Body of pancreas (tissue), 4 donors: ENCODE measurements around the gene EXD3. TPM values are rescaled to one million over a fixed set of nuclear protein-coding genes. Genes with fewer than 3 reads are reported as not detected.
A peak's percentile ranks its signal among the peaks of the same experiment; 100 is the strongest.

Experiments
- ATAC-seq: fragments of 150-250 bp; one replicate; pipeline ENCODE4 v1.9.1; 2016
- DNase-seq, 4 donors: peaks; one replicate each; pipeline ENCODE4 v3.0.0-alpha.2; 2019
- H3K27ac ChIP-seq, 4 donors: fragments of 200-600 bp; sonication (generic); 1 replicate in 3 of 4; 2 replicates in 1 of 4; pipeline versions ENCODE4 v1.5.1 to v1.6.1; 2016 to 2019; ENCODE audit warnings: mild to moderate bottlenecking in 1 of 4, mixed read lengths in 1 of 4, moderate library complexity in 1 of 4
- H3K27me3 ChIP-seq, 2 donors: fragments of 200-600 bp; sonication (generic); one replicate each; pipeline ENCODE4 v1.6.0; 2016; ENCODE audit warnings: mild to moderate bottlenecking in 1 of 2
- H3K36me3 ChIP-seq, 2 donors: fragments of 200-600 bp; sonication (generic); replicated peaks in 1 of 2; 2 replicates each; pipeline ENCODE4 v1.5.1; 2016; ENCODE audit warnings: low read depth in 2 of 2; ENCODE audit not compliant: insufficient read depth in 1 of 2
- H3K4me1 ChIP-seq: fragments of 200-600 bp; sonication (generic); one replicate; pipeline ENCODE4 v1.6.0; 2016
- H3K4me3 ChIP-seq, 2 donors: fragments of 200-600 bp; sonication (generic); 1 replicate in 1 of 2; 2 replicates in 1 of 2; pipeline ENCODE4 v1.5.1; 2016 to 2019
- H3K9me3 ChIP-seq, 3 donors: fragments of 200-600 bp; sonication (generic); 1 replicate in 2 of 3; 2 replicates in 1 of 3; pipeline ENCODE4 v1.5.1; 2016
- POLR2A ChIP-seq, 3 donors: fragments of 450-650 bp; IDR thresholded peaks; one replicate each; pipeline ENCODE4 v1.6.1; 2016; ENCODE audit warnings: antibody characterized with exemption in 3 of 3, mild to moderate bottlenecking in 2 of 3
- WGBS, 2 donors: methylation state at CpG; one replicate each; pipeline ENCODE4 v1.1.5; 2017; 5-methylcytosine and 5-hydroxymethylcytosine counted together
- intact Hi-C: fragments of 100-400 bp; cut with DNase I; formaldehyde crosslinking; loops from one replicate; pipeline ENCODE4 v1.15.1; 2023
- total RNA-seq, 2 donors: library from RNA; depleted of rRNA; stranded (reverse); fragments of >200 nt; gene quantifications; one replicate each; pipeline ENCODE4 v1.1.0, GENCODE V29; 2016
- TF ChIP-seq, protein P1 (sequence below), 7 experiments: fragments of 450-650 bp in 4 of 7; fragments of 200-600 bp in 3 of 7; sonication (generic) in 3 of 7; IDR thresholded peaks; one replicate each; pipeline ENCODE4 v1.5.1; 2016 to 2019; ENCODE audit warnings: antibody characterized with exemption in 7 of 7

The EXD3 gene
- total RNA-seq, 2 donors from 2014 or later, result 23.3 to 34.9 TPM

DNA sequence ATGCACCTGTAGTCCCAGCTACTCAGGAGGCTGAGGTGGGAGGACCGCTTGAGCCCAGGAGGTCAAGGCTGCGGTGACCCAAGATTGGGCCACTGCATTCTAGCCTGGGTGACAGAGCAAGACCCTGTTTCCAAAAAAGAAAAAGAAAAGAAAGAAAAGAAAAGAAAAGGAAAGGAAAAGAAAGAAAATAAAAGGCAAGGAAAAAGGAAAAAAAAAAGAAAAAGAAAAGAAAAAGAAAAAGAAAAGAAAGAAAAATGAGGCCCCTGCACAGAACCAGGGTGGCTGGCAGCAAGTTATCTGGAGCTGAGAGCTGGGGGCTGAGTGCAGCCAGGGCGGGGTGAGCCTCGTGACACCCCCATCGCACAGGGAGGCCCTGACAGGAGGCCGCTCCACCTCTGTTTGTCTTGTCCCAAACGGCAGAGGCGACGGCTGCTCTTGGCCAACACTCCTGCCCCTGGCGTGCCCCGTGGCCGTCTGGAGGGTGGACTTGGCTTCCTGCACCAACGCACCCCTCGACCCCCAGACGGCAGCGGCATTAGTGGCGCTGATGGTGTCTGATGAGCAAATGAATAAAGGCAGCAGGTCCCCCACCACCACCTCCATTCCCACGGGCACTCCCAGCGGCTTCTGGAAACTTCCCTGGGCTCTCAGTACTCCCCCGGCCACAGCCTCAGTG is 16.7 kb downstream of the EXD3 start:
- no peaks in the 10 kb centered on the region for H3K9me3 ChIP-seq
- H3K27ac ChIP-seq, result peak overlapping the region in 2 of 4 donors; percentile 46 to 63
- ATAC-seq, result no peak
- no peaks in the 10 kb centered on the region for H3K27me3 ChIP-seq
- WGBS, 2 donors, result 57 to 63% methylated on average over 10 to 18 of the region's 20 CpGs
- no peak for TF ChIP-seq POLR2A (IDR thresholded peaks at IDR 0.05)
- TF ChIP-seq, protein P1, sequence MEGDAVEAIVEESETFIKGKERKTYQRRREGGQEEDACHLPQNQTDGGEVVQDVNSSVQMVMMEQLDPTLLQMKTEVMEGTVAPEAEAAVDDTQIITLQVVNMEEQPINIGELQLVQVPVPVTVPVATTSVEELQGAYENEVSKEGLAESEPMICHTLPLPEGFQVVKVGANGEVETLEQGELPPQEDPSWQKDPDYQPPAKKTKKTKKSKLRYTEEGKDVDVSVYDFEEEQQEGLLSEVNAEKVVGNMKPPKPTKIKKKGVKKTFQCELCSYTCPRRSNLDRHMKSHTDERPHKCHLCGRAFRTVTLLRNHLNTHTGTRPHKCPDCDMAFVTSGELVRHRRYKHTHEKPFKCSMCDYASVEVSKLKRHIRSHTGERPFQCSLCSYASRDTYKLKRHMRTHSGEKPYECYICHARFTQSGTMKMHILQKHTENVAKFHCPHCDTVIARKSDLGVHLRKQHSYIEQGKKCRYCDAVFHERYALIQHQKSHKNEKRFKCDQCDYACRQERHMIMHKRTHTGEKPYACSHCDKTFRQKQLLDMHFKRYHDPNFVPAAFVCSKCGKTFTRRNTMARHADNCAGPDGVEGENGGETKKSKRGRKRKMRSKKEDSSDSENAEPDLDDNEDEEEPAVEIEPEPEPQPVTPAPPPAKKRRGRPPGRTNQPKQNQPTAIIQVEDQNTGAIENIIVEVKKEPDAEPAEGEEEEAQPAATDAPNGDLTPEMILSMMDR (IDR thresholded peaks at IDR 0.05), result no peak
- intact Hi-C loops, result loop anchor here (5.0 kb wide), 1 partner anchor 124 kb away; no protein-coding TSS in a partner anchor
- no peaks in the 10 kb centered on the region for H3K36me3 ChIP-seq
- H3K4me1 ChIP-seq, result peaks cover 22% of the 10 kb centered on the region
- H3K4me3 ChIP-seq, result no peak overlapping the region
- no peak for DNase-seq

DNA sequence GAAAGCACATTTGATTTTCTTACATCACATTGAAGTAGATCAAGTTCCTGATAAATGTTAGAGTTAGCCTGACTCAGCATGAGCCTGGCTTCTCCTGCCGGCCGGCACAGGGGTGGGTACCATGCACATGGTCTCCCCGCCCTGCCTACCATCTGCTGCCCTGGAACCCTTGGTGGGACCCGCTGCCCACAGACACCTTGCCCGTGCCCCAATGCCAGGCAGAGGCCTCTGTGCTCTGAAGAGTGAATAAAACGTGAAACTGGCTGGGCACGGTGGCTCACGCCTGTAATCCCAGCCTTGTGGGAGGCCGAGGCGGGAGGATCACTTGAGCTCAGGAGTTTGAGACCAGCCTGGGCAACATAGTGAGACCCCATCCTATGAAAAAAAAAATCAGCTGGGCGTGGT is 17.3 kb downstream of the EXD3 start:
- no peak overlapping the region for H3K4me3 ChIP-seq
- DNase-seq, result no peak

DNA sequence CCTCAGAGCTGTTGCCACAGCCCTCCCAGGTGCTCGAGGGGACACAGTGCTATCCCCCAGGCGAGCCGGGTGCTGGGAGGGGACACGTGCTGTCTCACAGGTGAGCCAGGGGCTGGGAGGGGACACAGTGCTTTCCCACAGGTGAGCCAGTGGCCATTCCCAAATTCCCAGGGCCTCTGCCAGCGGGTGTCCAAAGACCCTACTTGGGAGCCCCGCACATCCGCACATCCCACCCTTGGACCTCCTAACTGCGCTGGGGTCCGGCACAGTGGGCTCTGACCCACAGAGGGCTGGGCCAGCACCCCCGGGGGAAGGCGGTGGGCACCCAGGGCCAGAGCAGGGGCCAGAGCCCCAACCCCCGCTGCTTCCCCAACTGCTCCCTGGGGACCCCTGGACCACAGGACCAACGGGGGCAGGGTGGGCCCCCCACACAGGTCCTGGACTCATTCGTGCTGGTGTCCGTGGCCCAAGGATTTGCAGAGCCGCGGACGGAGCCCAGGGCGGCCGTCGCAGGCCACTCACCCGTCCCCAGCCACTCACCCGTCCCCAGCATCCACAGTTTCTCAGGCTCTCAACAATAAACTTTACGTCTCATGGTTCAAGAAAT is 17.9 kb downstream of the EXD3 start:
- no peaks in the 10 kb centered on the region for H3K9me3 ChIP-seq
- H3K27me3 ChIP-seq, result no peaks in the 10 kb centered on the region
- H3K4me1 ChIP-seq, result peaks cover 13% of the 10 kb centered on the region
- H3K36me3 ChIP-seq, result no peaks in the 10 kb centered on the region
- H3K4me3 ChIP-seq, result no peak overlapping the region
- ATAC-seq (no peak), DNase-seq (no peak)
- TF ChIP-seq, protein P1 (IDR thresholded peaks at IDR 0.05), result no peak
- no peak for TF ChIP-seq POLR2A (IDR thresholded peaks at IDR 0.05)
- WGBS, 2 donors, result 89 to 97% methylated on average over 6 to 24 of the region's 24 CpGs
- intact Hi-C loops, result loop anchor here (5.0 kb wide), 1 partner anchor 123 kb away; no protein-coding TSS in a partner anchor
- H3K27ac ChIP-seq, result no peak overlapping the region

More for the DNA sequence above, 17.3 kb downstream of the EXD3 start:
- H3K27ac ChIP-seq, result no peak overlapping the region
- H3K36me3 ChIP-seq, result no peaks in the 10 kb centered on the region
- TF ChIP-seq POLR2A (IDR thresholded peaks at IDR 0.05), result no peak
- TF ChIP-seq, protein P1 (IDR thresholded peaks at IDR 0.05), result no peak
- 85 to 92% methylated on average over 9 to 11 of the region's 11 CpGs for WGBS, 2 donors
- intact Hi-C loops, result loop anchor here (5.0 kb wide), 1 partner anchor 123 kb away; no protein-coding TSS in a partner anchor
- peaks cover 16% of the 10 kb centered on the region for H3K4me1 ChIP-seq
- ATAC-seq, result no peak
- H3K27me3 ChIP-seq, result no peaks in the 10 kb centered on the region
- no peaks in the 10 kb centered on the region for H3K9me3 ChIP-seq

DNA sequence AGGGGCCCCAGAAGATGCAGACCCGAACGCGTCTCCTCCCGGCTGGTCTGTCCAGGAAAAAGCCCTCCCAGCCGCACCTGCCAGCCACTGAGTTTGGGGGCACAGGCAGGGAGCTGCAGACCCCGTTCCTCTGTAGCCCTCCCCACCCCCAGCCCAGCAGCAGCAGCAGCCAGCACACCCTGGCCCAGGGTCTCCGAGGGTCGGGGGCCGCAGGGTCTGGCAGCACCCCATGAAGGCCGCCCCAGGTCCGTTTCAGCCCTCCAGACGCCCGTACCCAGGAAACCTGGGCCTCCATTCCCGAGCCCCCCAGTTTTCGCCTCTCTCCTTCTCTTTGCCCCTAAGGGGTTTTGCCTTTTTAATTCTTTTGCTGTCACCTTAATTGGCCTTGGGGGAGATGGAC is 19.7 kb downstream of the EXD3 start:
- TF ChIP-seq, protein P1 (IDR thresholded peaks at IDR 0.05), result no peak
- no peak for TF ChIP-seq POLR2A (IDR thresholded peaks at IDR 0.05)

More for the DNA sequence above, 19.7 kb downstream of the EXD3 start:
- Histone ChIP-seq H3K27ac (no peak overlapping the region), H3K4me1 (peaks cover 13% of the 10 kb centered on the region), H3K36me3 (no peaks in the 10 kb centered on the region), H3K27me3 (no peaks in the 10 kb centered on the region), H3K9me3 (no peaks in the 10 kb centered on the region), H3K4me3 (no peak overlapping the region)
- WGBS, 2 donors, result 90 to 98% methylated on average over 13 to 14 of the region's 15 CpGs
- intact Hi-C loops, result no loop called here
- DNase-seq (no peak), ATAC-seq (no peak)
